T-helper 1 cell (primary cell): ENCODE measurements around the gene OXLD1.

Experiments
- DNase-seq, 5 donors: peaks; one replicate each; pipeline ENCODE4 v3.0.0-alpha.2; 2012 to 2020
- total RNA-seq, 4 donors: gene quantifications; one replicate each; lab custom pipeline; 2026; lab: John Stamatoyannopoulos, UW

The OXLD1 gene
- 14.3 to 27.1 (median 16.0) reads per million in 4 donors for total RNA-seq

DNA sequence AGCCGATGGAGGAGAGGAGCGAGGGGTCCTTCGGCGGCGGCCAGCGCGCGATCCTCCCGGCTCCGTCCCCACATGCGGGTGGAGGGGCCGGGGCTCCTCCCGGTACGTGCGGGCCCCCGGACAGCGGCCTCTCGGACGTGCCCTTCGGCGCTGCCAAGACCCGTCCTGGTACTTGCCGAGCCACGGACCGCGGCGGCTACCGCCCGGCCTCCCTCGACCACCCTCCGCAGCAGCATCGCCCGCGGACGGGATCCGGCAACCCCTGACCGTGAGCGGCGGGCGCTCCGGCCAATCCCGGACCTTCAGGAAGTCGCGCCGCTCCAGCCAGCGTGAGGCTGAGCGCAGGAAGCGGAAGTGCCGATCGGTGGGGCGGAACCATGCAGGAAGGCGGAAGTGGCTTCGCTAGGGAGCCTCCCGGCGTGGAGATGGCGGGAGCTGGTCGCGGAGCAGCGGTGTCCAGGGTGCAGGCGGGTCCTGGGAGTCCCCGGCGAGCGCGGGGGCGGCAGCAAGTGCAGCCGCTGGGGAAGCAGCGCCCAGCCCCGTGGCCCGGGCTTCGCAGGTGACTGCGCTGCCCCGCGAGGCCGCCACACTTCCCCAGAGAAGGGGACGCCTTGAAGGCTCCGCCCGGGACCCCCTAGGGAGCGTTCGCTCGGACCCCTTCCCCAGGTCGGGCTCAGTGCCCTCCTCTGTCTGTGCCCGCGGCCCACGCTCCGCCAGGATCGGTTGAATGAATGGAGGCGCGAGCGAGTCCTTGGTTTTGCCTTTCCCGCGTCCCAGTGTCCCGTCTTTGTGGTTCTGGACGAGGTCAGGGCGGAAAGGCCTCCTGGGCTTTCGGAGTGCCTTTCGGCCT, at the start of gene OXLD1, which contains the start of gene CCDC137:
Gene OXLD1, minus strand, starts transcription at position 264 of the 850 bp plus-strand sequence. Its CDS starts 28 bp downstream, at position 236.
Gene CCDC137, plus strand, starts transcription at position 396 of the 850 bp plus-strand sequence. Its CDS starts 30 bp downstream, at position 426.
- DNase-seq, result peak; percentile 83 to 95 (median 88)

DNA sequence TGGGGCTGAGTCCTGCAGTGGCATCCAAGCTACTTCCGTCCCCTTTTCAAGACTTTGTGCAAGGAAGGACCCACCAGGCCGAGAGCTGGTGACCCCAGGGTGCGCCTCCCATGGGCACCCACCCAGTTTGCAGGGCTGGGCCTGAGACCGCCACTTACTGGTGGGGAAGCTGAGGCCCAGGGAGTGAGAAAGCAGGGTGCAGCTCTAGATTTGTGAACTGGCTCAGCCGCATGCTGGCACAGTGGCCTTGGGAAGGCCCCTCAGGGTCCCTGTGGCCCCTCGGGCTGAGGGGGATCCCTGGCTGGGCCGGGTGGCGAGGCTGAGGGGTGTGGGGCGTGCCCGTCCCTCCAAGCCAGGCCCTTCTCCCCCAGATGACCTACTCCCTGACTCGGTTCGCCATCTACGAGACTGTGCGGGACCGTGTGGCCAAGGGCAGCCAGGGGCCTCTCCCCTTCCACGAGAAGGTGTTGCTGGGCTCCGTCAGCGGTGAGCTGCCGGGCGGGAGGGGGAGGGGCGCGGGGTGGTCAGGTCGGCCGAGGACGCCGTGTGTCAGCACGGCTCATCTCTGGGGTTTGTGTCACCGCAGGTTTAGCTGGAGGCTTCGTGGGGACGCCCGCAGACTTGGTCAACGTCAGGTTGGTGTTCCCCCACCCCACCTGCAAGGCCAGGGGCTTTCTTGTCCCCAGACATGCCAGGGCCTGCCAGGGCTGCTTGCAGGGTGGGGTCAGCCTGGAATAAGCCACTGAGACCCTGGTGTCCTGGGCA, 48.9 kb upstream of the OXLD1 start:
- DNase-seq, result no peak

GRCh38 chr17:81714412-81715106, 48.2 kb upstream of the OXLD1 start:
- DNase-seq, result no peak

DNA sequence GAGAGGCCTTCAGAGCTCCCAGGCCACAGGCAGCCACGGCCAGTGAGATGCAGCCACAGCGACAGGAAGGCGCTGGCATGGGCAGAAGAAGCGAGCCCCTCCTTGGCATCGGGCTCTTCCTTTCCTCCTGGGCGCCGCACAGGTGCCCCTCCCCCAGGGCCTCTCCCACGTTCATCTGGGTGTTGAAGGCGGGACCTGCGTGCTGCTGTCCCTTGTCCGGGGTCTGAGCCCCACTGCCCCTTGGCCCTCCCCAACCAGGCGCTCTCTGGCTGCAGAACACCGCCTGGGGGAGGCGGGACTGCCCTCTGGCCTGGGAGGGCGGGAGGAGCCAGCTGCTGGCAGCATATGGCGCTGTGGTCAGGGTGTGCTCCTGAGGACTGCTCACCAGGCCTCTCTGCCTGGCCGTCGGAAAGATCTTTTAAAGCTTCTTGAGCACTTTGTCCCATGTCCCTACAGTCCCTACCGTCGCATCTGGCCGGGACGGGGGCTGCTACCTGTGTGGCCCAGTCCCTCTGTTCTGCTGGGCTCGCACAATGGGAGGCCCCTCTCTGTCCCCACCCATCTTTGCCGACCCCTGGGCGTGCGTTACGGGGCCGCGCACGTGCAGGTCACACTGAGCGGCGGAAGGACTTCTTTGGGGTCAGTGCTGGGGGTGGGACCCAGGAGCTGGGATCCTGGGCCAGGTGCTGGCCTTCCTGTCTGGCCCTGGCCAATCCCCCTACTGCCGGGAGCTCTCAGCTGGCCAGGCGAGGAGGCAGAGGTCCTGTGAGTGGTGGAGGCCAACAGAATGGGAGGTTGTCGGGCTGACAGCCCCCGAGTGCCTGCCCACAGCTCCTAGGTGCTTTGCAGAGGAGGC, 47.4 kb upstream of the OXLD1 start:
- no peak for DNase-seq

DNA sequence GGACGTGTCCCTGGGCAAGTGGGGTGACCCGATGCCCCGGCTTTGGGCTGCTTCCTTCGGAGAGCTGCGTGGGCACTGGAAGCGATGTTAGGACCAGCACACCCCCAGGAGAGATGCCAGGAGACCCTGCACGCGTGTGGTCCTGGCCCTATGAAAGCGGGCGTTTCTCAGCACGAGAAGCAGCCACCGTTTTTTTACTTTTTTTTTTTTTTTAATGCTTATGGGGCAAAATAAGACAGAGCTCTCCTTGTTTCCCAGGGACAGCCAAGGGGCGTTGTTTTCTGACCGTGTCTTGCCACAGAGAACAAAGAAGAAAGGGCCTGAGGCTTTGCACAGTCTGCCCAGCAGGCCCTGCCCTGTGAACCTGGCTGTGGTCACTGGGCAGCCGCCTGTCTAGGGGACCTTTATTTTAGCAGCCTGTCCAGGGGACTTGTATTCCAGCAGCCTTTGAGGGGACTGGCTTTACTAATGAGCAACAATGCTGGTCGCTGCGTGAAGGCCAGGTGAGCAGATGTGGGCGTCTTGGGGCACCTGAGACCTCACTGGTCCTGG, 46.7 kb upstream of the OXLD1 start:
- no peak for DNase-seq

GRCh38 chr17:81712468-81713003, 46.1 kb upstream of the OXLD1 start:
- DNase-seq, result no peak

DNA sequence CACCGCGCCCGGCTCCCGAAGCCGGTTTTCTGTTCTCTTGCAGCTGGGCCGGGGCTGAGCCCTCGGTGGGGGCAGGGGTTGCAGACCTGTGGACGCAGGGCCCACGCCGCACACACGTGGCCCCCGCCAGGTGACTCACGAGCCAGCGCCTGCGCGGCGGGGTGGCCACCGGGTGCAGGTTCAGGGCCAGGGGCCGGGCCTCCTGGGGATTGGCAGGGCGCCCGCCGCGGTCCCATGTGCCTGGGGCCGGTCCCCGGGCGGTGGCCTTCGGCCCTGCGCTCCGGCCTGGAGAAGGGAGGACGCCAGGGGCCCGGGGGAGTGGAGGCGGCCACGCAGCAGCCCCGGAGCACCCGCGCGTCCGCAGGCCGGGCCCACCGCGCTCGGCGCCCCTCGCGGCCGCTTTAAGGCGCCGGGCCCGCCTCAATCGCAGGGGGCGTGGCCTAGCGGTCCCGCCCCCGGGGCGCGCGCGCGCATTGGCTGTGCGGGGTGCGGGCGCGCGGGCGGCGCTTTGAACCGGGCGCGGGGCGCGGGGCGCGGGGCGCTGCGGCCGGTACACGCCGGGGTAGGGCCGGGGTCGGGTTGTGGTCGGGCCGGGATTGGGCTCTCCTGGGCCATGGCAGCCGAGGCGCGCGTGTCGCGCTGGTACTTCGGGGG, 45.5 kb upstream of the OXLD1 start, which contains the start of gene SLC25A10:
Gene SLC25A10, plus strand, starts transcription at position 471 of the 654 bp plus-strand sequence. Its CDS starts 143 bp downstream, at position 614.
- DNase-seq, result peak; percentile 60 to 80 (median 61)

DNA sequence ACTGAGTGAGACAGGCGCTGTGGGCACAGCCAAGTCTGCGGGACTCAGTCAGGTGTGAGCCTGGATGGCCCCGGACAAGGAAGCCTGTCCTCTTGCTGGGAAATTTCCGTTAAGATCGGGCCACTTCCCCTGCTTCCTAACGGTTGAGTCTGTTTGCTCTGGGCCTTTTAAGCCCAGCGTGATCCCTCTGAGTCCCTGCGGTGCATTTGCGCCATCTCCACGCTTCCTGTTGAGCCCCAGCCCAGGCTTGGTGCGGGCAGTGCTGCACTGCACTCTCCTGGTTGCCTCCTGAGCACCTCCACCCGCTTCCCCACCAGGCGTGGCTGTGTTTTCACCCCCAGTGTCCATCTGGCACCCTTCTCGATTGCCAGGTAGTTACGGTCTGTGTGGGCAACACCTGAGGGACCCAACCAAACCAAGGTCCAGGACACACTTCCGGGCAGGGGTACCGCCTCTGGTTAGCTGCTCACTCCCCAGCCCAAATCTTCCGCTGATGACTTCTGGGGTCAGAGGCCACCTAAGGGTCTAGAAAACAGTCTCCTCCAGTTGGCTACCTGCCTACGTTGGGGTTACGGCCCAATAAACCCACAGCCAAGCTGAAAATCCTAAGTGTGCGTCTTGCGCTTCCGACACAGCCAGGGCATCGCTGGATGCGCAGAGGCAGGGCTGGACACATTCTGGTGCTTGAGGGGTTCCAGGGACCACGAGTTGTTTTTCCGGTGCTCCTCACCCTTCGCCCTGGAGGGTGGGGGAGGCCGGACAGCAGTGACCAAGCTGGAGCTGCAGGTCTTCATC, 44.3 kb upstream of the OXLD1 start:
- peak in 1 of 5 donors; percentile 29 for DNase-seq

- no peak for DNase-seq
These were observed 42.4 kb upstream of the OXLD1 start for GRCh38 chr17:81708739-81709185.

DNA sequence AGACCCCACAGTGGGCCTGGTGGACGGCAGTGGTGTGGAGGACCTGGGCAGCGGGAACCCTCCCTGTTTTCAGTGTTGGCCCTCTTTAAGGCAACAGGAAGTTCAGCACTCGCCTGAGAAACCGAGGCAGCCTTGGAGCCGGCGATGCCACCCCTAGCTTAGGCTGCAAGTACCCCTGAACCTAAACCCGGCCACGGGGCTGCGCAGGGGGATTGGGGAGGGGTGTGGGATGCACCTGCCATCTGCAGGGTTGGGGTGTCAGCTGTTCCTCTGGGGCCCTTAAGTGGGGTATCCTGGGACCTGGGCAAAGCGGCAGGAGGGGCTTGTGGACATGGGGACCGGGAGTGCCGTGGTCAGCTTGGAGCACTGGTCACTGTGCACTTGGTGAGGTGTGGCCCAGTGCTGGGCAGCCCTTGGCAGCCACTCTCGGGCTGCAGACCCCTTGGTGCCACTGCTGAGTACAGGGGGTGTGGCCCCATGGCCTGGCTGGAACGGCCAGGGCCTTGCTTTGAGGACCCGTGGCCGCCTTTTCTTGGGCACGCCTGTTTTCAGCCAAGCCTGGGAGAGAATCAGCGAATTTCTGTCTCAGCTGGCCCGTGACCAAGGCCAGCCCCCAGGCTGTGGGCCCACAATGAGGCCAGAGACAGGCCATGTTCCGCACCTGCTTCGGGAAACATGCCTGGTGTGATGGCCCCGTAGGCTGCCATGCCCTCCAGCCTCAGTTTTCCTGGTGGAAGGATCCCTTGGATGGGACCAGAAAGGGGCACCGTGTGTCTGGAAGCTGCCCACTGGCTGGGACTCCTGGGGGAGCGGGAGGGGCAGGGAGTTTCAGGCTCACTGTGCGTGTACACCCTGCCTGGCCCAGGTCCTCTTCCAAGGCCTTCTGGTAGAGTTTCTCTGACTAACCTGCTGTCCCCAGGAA, 41.6 kb upstream of the OXLD1 start:
- DNase-seq, result no peak

GRCh38 chr17:81706757-81707624, 40.6 kb upstream of the OXLD1 start:
- no peak for DNase-seq

GRCh38 chr17:81706232-81706611, 39.8 kb upstream of the OXLD1 start:
- no peak for DNase-seq

DNA sequence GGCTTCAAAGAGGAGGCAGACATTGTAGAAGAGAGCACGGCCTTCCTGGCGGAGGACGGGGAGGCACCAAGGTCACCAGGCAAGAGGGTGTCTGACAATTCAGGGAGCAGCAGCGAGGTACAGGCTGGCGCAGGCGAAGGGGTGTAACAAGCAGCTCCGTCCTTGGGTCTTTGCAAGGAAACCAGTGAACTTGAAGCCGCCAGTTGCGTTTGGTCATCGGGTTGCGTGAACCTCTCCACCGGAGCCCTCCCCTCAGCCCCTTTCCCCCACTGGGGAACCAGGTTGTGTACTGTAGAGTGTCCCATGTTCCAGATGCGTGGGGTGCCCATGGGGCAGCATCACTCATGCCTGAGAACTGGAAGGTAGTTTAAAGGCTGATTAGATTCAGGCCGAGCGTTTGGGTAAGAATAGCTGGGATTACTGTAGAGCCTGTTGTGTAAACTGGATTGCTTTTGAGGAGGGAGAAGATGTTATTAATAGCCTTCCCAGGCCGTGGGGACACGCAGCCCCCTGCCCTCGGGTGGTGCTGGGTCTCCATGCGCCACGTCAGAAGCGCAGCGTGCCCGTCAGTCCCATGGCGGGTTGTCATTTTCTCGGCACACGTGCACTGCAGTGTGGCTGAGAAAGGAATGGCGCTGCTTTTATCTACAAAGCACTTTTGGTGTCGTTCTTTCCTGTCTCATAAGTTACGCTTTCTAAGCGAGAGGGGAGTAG, 39.3 kb upstream of the OXLD1 start:
- no peak for DNase-seq

GRCh38 chr17:81703747-81704654, 37.6 kb upstream of the OXLD1 start:
- DNase-seq, result no peak

DNA sequence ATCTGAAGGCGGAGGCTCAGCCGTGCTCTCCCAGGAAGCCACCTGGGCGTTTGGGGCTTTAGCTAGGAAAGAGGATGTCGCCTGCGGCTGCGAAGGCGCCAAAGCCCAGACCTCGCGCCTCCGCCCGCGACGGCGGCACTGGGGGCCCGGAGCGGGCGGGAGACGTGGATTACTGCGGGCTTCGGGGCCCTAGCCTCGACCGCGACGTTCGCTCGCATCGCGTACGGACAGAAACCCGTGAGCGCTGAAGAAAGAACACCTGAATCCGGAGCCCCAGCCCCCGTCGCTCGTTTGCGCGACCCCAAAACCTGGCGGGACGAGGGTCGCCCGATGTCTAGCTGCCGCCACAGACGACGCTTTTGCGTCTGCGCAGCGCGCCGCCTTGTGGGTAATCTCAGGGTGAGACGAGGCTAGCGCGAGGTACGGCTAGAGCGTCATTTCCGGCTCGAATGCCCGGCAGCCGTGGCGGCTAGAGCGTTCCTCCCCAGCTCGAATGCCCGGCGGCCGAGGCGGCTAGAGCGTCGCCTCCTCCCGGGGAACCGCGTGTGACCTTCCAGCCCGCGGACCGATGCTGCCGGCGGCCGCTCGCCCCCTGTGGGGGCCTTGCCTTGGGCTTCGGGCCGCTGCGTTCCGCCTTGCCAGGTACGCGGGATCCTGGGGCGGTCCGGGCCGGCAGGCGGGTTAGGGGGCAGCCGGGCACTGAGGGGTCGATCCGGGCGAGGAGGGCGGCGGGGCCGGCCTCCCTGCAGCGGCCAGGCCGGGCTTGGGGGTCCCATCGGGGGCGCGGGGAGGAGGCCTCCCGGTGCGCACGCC, 36.7 kb upstream of the OXLD1 start, which contains the start of gene MRPL12:
Gene MRPL12, plus strand, starts transcription at position 434 of the 813 bp plus-strand sequence. Its CDS starts 135 bp downstream, at position 569.
- peak; percentile 76 to 91 (median 84) for DNase-seq
